Measurements from ENCODE around the gene SLC10A3.

SLC10A3 gene

GRCh38 chrX:154506483-154507332 lies 16.3 kb upstream of the SLC10A3 start:
- TF ChIP-seq, protein P1, sequence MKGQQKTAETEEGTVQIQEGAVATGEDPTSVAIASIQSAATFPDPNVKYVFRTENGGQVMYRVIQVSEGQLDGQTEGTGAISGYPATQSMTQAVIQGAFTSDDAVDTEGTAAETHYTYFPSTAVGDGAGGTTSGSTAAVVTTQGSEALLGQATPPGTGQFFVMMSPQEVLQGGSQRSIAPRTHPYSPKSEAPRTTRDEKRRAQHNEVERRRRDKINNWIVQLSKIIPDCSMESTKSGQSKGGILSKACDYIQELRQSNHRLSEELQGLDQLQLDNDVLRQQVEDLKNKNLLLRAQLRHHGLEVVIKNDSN (IDR thresholded peaks at IDR 0.05), result no peak
- TF ChIP-seq NFIC (IDR thresholded peaks at IDR 0.05) (no peak), ZBTB7A (IDR thresholded peaks at IDR 0.05; ENCODE audit: low read depth) (no peak), CREB1 (IDR thresholded peaks at IDR 0.05; ENCODE audit: low read depth) (no peak), REST (IDR thresholded peaks at IDR 0.05; ENCODE audit: low read depth) (no peak), FOXM1 (IDR thresholded peaks at IDR 0.05; ENCODE audit: borderline replicate concordance, low read depth) (no peak), RAD21 (IDR thresholded peaks at IDR 0.05; ENCODE audit: low read depth) (no peak), TAF1 (IDR thresholded peaks at IDR 0.05; ENCODE audit: low read depth) (no peak), EP300 (IDR thresholded peaks at IDR 0.05; ENCODE audit: borderline replicate concordance) (no peak), TEAD4 (IDR thresholded peaks at IDR 0.05) (no peak)

DNA sequence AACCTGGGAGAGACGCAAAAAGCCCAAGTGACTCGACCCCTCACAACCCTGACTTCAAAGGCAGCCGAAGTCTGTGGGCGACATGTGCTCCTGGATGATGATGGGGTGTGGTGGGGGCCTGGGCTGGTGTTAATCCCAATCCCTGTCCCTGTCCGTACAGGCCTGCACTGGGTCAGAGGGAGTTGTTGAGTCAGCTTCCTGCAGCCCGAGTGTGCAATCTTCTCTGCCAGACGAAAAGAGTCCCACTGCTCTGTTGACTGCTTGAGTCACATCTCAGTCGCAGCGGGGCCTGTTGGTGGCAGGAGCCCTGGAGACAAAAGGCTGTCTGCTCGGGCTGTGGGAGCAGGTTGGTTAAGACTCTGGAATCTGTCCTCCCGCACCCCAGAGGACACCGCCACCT lies 15.3 kb upstream of the SLC10A3 start:
- TF ChIP-seq TEAD4 (IDR thresholded peaks at IDR 0.05), result no peak
- no peak for TF ChIP-seq NFIC (IDR thresholded peaks at IDR 0.05)

- TF ChIP-seq YY1 (IDR thresholded peaks at IDR 0.05; ENCODE audit: low read depth), result no peak
- TF ChIP-seq MAX (IDR thresholded peaks at IDR 0.05), result no peak
- TF ChIP-seq REST (IDR thresholded peaks at IDR 0.05; ENCODE audit: low read depth), result no peak
- TF ChIP-seq, protein P1 (IDR thresholded peaks at IDR 0.05), result no peak
- TF ChIP-seq TAF1 (IDR thresholded peaks at IDR 0.05; ENCODE audit: low read depth), result no peak
- no peak for TF ChIP-seq TCF12 (IDR thresholded peaks at IDR 0.05; ENCODE audit: low read depth)
- no peak for TF ChIP-seq NFIC (IDR thresholded peaks at IDR 0.05)
- TF ChIP-seq CREB1 (IDR thresholded peaks at IDR 0.05; ENCODE audit: low read depth), result no peak
- TF ChIP-seq ZBTB7A (IDR thresholded peaks at IDR 0.05; ENCODE audit: low read depth), result no peak
- no peak for TF ChIP-seq RAD21 (IDR thresholded peaks at IDR 0.05; ENCODE audit: low read depth)
- no peak for TF ChIP-seq EGR1 (IDR thresholded peaks at IDR 0.05)
- no peak for TF ChIP-seq TEAD4 (IDR thresholded peaks at IDR 0.05)
- TF ChIP-seq EP300 (IDR thresholded peaks at IDR 0.05; ENCODE audit: borderline replicate concordance), result no peak
- no peak for TF ChIP-seq FOXM1 (IDR thresholded peaks at IDR 0.05; ENCODE audit: borderline replicate concordance, low read depth)
These were observed 12.6 kb upstream of the SLC10A3 start for GRCh38 chrX:154502989-154503388.

DNA sequence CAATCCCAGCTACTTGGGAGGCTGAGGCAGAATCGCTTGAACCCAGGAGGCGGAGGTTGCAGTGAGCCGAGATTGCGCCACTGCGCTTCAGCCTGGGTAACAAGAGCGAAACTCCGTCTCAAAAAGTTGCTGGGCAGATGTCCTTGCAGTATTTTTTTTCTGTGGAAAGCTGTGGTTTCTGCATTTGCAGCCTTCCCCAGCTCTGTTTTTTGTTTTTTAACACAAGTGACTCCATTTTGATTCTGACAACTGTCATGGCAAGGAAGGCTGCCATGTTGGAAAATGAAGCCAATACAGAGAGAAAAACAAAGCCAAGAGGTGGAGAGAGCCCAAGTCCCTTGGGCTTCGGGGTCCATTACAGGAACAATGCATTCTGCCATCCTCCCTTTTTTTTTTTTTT lies 11.7 kb upstream of the SLC10A3 start:
- TF ChIP-seq, protein P1 (IDR thresholded peaks at IDR 0.05), result no peak
- TF ChIP-seq TAF1 (IDR thresholded peaks at IDR 0.05; ENCODE audit: low read depth), result no peak
- TF ChIP-seq EP300 (IDR thresholded peaks at IDR 0.05; ENCODE audit: borderline replicate concordance), result no peak
- TF ChIP-seq CREB1 (IDR thresholded peaks at IDR 0.05; ENCODE audit: low read depth), result no peak
- TF ChIP-seq FOXM1 (IDR thresholded peaks at IDR 0.05; ENCODE audit: borderline replicate concordance, low read depth), result no peak
- no peak for TF ChIP-seq REST (IDR thresholded peaks at IDR 0.05; ENCODE audit: low read depth)

All from Ishikawa (cell line).